ENCODE results near the gene DNASE1L2. TPM values are rescaled to one million over a fixed set of nuclear protein-coding genes. Genes with fewer than 3 reads are reported as not detected.

DNASE1L2 gene
- total and polyA plus RNA-seq, 2 donors (not counting 1 experiment from before 2014, with no cell fraction given) = 0.34 to 0.99 TPM

DNA sequence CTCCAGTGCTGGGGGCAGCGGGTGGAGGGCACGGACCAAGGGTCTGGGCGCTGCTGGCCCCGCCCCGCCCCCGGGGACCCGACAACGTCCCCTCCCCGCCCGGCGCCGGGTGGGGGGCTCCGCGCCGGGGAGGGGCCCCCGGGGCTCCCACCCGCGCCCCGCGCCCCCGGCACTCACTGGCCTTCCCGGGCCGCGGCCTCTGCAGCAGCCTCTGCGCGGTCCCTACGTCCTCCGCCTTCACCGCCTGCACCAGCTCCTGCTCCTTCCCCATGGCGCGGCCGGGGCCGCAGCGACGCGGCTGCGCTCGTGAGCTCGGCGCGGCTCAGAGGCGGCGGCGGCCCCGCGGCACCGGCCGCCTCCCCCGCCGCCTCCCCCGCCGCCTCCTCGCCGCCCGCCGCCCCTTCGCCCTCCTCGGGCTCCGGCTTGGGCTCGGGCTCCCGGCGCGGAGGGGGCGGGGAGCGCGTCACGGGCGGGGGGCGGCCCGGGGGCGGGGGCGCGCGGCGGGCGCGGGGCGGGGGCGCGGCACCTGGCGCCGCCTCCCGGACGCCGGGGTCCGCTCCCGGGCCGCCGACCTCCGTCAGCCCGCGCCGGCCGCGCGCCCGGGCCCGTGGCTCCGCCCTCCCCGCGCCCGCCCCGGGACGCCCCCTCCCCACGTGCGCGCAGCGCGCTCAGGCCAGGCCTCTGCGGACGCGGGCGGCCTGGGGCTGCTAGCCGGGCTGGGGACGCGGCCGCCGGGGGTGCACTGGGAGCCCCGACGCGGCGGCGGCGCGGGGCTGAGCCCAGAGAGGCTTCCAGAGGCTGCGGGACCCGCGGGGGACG is 39.9 kb upstream of the DNASE1L2 start, which contains the start of gene CASKIN1:
Gene CASKIN1 (minus strand): TSS at position 444 of the 819 bp plus-strand sequence. CDS start 173 bp downstream, at position 271.
- H3K27ac ChIP-seq (ENCODE audit: insufficient read depth, low read length) = no peak within 1 kb of the TSS
- no peaks in the 10 kb centered on the region for H4K20me1 ChIP-seq (ENCODE audit: control insufficient read depth, extremely low read depth, insufficient read depth, low read length)
- H3K79me2 ChIP-seq (ENCODE audit: control insufficient read depth, insufficient read depth, low read length) = no peaks in the 10 kb centered on the region
- peaks cover 45% of the 10 kb centered on the region for H3K27me3 ChIP-seq (ENCODE audit: control insufficient read depth, insufficient read depth, low read length)
- no peaks in the 10 kb centered on the region for H3K4me1 ChIP-seq (ENCODE audit: control insufficient read depth, extremely low read depth, insufficient read depth, low read length)
- H3K9ac ChIP-seq (ENCODE audit: insufficient read depth, low read length) = no peak within 1 kb of the TSS
- H2AFZ ChIP-seq (ENCODE audit: low read length) = no peak within 1 kb of the TSS
- peak in 1 of 2 donors; percentile 15 for DNase-seq (ENCODE audit: low read depth in 2 of 2)
- H3K36me3 ChIP-seq (ENCODE audit: control insufficient read depth, insufficient read depth, low read length) = no peaks in the 10 kb centered on the region
- H3K4me2 ChIP-seq (ENCODE audit: extremely low read depth, insufficient read depth, low read length) = peak within 1 kb of the TSS; percentile 13
- TF ChIP-seq EZH2 (IDR thresholded peaks at IDR 0.05; ENCODE audit: low read length, missing control alignments) = no peak
- TF ChIP-seq CTCF (conservative IDR thresholded peaks at IDR 0.05 in 1 of 2, IDR thresholded peaks at IDR 0.05 in 1 of 2; ENCODE audit: low read depth in 1 of 2, low read length in 2 of 2) = no peak
- no peaks in the 10 kb centered on the region for H3K9me3 ChIP-seq (ENCODE audit: control insufficient read depth, insufficient read depth, low read depth, low read length)
- peak within 1 kb of the TSS in 1 of 4 experiments; percentile 32 for H3K4me3 ChIP-seq (replicated peaks in 1 of 4; ENCODE audit: control extremely low read depth in 1 of 4, insufficient read depth in 1 of 4, low read depth in 3 of 4, low read length in 4 of 4)

DNA sequence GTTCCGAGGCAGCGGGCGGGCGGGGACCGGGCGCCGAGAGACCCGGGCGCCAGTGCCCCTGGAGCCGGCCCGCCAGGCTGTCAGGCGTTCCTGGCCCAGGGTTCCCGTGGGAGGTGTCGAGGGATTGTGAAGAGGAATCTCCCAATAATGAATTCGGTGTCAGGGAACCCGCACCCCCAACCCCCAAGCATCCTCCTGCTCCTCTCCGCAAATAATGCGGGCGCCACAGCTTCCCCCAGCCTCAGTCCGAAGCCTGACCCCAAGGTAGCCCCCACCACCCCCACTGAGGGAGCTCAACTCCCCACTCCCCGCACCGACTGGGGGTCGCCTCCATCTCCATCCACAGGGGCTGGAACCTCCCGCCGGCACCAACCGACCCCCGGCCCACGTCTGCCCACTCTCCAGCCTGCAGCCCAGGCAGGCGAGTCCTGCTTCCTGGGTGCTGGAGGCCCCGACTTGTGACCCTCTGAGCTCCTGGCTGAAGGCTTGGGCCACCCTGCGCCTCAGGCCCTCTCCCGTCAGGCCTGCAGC is 39.2 kb upstream of the DNASE1L2 start:
- no peak overlapping the region for H3K27ac ChIP-seq (ENCODE audit: insufficient read depth, low read length)
- H3K9me3 ChIP-seq (ENCODE audit: control insufficient read depth, insufficient read depth, low read depth, low read length) = no peaks in the 10 kb centered on the region
- no peak for DNase-seq (ENCODE audit: low read depth in 2 of 2)
- H3K9ac ChIP-seq (ENCODE audit: insufficient read depth, low read length) = no peak overlapping the region
- no peak overlapping the region for H2AFZ ChIP-seq (ENCODE audit: low read length)
- TF ChIP-seq CTCF (conservative IDR thresholded peaks at IDR 0.05 in 1 of 2, IDR thresholded peaks at IDR 0.05 in 1 of 2; ENCODE audit: low read depth in 1 of 2, low read length in 2 of 2) (no peak), EZH2 (IDR thresholded peaks at IDR 0.05; ENCODE audit: low read length, missing control alignments) (peak; percentile 59)
- peaks cover 45% of the 10 kb centered on the region for H3K27me3 ChIP-seq (ENCODE audit: control insufficient read depth, insufficient read depth, low read length)
- H3K4me3 ChIP-seq (replicated peaks in 1 of 4; ENCODE audit: control extremely low read depth in 1 of 4, insufficient read depth in 1 of 4, low read depth in 3 of 4, low read length in 4 of 4) = no peak overlapping the region
- no peaks in the 10 kb centered on the region for H3K36me3 ChIP-seq (ENCODE audit: control insufficient read depth, insufficient read depth, low read length)
- no peaks in the 10 kb centered on the region for H3K79me2 ChIP-seq (ENCODE audit: control insufficient read depth, insufficient read depth, low read length)
- no peak overlapping the region for H3K4me2 ChIP-seq (ENCODE audit: extremely low read depth, insufficient read depth, low read length)
- H4K20me1 ChIP-seq (ENCODE audit: control insufficient read depth, extremely low read depth, insufficient read depth, low read length) = no peaks in the 10 kb centered on the region
- no peaks in the 10 kb centered on the region for H3K4me1 ChIP-seq (ENCODE audit: control insufficient read depth, extremely low read depth, insufficient read depth, low read length)

- H3K79me2 ChIP-seq (ENCODE audit: control insufficient read depth, insufficient read depth, low read length) = no peaks in the 10 kb centered on the region
- H3K4me3 ChIP-seq (replicated peaks in 1 of 4; ENCODE audit: control extremely low read depth in 1 of 4, insufficient read depth in 1 of 4, low read depth in 3 of 4, low read length in 4 of 4) = no peak overlapping the region
- H3K27me3 ChIP-seq (ENCODE audit: control insufficient read depth, insufficient read depth, low read length) = peaks cover 45% of the 10 kb centered on the region
- H3K27ac ChIP-seq (ENCODE audit: insufficient read depth, low read length) = no peak overlapping the region
- no peak for DNase-seq (ENCODE audit: low read depth in 2 of 2)
- H3K9ac ChIP-seq (ENCODE audit: insufficient read depth, low read length) = no peak overlapping the region
- H3K4me2 ChIP-seq (ENCODE audit: extremely low read depth, insufficient read depth, low read length) = no peak overlapping the region
- H3K9me3 ChIP-seq (ENCODE audit: control insufficient read depth, insufficient read depth, low read depth, low read length) = no peaks in the 10 kb centered on the region
- TF ChIP-seq CTCF (conservative IDR thresholded peaks at IDR 0.05 in 1 of 2, IDR thresholded peaks at IDR 0.05 in 1 of 2; ENCODE audit: low read depth in 1 of 2, low read length in 2 of 2) (no peak), EZH2 (IDR thresholded peaks at IDR 0.05; ENCODE audit: low read length, missing control alignments) (no peak)
- H3K4me1 ChIP-seq (ENCODE audit: control insufficient read depth, extremely low read depth, insufficient read depth, low read length) = no peaks in the 10 kb centered on the region
- no peaks in the 10 kb centered on the region for H4K20me1 ChIP-seq (ENCODE audit: control insufficient read depth, extremely low read depth, insufficient read depth, low read length)
- H3K36me3 ChIP-seq (ENCODE audit: control insufficient read depth, insufficient read depth, low read length) = no peaks in the 10 kb centered on the region
- H2AFZ ChIP-seq (ENCODE audit: low read length) = no peak overlapping the region
These were observed 38.5 kb upstream of the DNASE1L2 start for GRCh38 chr16:2197765-2198164.

Measured in fibroblast of lung (primary cell).